Stimulated activated CD4-positive, alpha-beta T cell treated with anti-CD3 and anti-CD28 coated beads, Interleukin-15, amount 100 ng/mL, for 48 hours (primary cell): ENCODE data around the gene PLXNA1.

Experiments
- DNase-seq, 2 donors: peaks; one replicate each; pipeline ENCODE4 v3.0.0-alpha.2; 2020; ENCODE audit warnings: low read depth in 2 of 2

PLXNA1 gene

DNA sequence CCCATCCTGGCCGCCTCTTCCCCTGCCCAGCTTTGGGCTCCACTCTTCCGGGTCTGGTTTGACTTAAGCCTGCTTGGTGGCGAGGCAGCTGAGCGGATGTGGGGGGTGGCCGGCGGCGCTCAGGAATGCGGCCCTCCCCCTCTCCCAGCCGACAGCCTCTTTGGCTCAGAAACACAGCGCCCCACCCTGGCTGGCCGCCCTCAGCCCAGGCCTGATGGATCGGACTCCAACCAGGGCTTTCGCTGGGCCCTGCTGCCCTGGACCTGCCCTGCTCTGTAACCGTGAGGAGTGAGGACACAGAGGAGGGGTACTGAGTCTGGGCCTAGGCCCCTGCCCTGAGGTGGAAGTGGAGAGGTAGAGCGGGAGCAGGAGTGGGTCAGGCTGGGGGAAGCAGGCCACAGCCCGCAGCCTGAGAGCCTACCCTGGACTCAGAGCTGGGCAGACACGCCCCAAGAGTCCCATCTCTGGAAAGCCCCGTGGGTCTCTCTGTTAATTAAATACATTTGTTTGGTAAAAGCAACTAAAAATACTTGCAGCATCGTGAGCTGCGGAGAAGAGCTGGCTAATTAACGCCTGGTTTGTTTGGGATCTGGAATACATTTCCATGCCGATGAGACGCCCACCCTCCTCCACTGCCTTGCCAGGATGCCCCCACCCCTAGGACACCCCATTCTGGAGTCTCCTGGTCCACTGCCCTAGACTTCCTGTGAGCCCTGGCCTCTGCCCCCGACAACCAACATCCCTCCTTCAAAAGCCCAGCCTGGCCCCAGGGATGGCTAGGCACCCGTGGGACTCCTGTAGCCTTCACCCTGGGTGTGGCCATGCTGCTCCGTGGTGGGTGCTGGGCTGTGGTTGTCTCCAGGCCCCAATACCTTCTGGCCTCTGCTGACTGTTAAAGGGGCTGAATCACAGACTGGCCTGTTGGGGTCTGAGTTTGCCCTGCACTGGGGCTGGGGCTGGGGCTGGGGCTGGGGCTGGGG is 19.6 kb downstream of the PLXNA1 start:
- no peak for DNase-seq

- no peak for DNase-seq
Observed at GRCh38 chr3:127003175-127003555, 20.2 kb downstream of the PLXNA1 start.

GRCh38 chr3:127003601-127004280 is 20.8 kb downstream of the PLXNA1 start:
- no peak for DNase-seq

- no peak for DNase-seq
Observed at GRCh38 chr3:127004641-127005397, 21.9 kb downstream of the PLXNA1 start.

DNA sequence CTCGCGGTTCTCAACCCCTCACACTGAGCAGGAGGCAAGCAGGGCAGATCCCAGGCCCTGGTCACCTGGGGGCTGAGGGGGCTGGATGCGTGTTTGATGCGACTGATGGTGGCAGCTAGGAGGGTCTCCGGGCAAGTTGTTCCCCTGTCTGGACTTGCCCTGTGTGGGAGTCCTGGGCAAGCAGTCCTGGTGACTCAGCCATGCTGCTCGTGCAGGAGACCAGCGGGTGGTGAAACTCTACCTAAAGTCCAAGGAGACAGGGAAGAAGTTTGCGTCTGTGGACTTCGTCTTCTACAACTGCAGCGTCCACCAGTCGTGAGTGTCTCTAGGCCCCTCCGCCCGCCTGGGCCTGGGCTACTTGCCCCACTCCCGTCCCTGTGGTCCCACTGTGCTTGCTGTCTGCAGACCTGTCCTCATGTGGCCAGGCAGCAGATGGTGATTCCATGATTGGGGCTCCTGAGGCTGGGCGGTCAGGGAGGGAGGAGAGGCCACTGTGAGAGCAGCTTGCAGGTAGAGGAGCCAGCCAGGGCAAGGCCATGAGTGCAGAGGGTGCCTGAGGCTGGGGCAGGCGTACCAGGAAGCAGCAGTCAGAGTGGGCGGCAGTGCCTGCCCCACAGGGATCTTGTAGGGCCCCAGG is 23.1 kb downstream of the PLXNA1 start:
- DNase-seq, result no peak

DNA sequence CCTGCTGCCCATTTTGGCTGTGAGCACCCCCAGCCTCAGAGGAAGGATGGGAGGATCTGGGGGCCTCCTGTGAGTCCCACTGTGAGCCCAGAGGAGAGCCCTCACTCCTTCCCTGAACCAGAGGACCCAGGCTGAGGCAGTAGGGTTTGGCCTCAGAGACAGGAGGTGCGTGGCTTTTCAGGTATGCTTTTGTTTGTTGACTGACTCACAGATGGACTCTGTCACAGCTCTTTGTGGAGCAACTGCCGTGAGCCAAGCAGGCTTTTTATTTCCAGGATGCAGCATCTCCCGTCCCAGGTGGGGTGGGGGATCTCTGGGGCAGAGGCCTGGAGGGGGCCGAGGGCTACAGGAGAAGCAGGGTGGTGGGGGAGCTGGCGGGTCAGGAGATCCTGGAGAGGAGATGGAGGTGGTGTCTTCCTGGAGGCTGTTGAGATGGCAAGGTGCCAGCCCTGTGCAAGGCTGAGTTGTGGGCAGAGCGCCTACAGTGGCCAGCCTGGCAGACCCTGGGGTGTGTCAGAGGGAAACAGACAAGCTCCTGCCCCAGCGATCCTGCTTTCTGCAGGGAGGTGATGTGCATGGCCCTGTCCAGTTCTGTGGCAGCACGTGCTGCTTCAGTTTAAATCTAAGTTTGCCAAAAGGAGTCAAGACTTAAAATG is 24.0 kb downstream of the PLXNA1 start:
- DNase-seq, result no peak

- DNase-seq, result no peak
Observed at GRCh38 chr3:127008236-127008635, 25.3 kb downstream of the PLXNA1 start.

- DNase-seq, result no peak
Observed at GRCh38 chr3:127009531-127009930, 26.6 kb downstream of the PLXNA1 start.

DNA sequence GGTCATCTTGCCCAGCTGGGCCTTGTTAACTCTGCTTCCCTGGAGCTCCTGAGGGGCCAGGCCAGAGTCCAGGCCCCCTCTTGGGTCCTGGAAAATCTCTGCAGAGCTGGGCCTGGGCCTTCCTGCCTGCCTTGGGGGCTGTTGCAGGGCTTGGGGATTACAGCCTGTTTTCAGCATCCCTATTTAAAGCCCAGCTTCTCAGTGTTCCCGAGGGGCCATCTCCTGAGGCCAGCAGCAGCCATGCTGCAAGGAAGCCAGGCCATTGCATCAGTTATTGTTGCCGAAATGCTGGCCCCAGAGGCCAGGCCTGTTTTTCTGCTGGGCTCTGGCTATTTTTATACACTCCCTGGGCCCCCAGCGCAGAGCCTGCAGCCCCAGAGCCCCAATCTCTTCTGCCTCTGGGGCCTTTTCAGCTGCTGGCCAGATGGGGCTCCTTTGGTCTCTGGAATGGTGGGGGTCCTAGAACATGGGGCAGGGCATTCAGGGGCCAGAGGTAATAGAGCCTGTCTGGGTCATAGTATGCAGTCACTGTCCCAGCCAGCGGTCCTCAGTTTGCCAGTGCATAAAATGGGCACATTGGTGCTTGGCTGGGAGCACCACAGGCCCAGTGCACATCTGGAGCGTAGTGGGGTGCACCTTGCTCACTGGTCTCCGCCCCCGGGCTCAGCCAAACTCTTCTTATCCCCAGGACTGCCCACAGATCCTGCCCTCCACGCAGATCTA is 28.5 kb downstream of the PLXNA1 start:
- DNase-seq, result no peak

- no peak for DNase-seq
Observed at GRCh38 chr3:127012091-127012490, 29.2 kb downstream of the PLXNA1 start.

DNA sequence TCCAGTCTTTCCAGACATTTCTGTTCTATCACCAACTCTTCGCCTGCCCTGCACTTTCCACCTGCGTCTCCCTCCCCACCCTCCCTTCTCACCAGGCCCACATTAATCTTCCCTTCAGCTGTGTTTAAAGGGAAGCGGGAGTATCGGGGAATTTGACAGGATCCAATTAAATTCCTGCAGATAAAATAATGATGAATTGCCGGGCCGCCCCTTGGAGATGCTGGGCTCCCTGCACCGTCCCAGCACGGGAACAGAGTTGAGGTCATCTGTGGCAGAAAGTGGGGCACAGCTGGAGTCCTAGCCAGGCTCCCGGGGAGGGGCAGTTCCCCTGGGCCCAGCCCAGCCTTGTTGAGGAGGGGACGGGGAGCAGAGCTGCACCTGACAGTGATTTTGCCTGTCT is 30.3 kb downstream of the PLXNA1 start:
- DNase-seq, result no peak

DNA sequence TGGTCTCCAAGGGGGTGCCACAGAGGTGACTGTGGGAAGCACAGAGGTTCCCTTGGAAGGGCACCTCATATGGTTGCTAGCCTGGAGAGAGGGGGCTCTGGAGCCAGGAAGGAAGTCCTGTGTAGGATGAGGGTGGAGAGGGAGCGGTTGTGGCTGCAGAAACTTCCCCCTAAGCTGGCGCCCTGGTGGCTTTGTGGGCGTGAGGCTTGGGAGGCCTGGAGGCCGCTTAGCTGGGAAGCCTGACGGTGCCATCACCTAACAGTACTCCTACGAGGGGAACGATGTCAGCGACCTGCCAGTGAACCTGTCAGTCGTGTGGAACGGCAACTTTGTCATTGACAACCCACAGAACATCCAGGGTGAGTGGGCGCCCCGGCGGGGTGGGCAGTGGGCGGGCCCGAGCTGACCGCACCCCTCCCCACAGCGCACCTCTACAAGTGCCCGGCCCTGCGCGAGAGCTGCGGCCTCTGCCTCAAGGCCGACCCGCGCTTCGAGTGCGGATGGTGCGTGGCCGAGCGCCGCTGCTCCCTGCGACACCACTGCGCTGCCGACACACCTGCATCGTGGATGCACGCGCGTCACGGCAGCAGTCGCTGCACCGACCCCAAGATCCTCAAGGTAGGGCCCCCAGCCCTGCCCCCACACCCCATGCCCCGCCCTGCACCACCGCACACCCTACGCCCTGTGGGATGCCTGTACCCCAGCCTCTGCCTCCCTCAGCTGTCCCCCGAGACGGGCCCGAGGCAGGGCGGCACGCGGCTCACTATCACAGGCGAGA is 31.0 kb downstream of the PLXNA1 start:
- DNase-seq, result no peak

GRCh38 chr3:127014536-127015281 is 31.8 kb downstream of the PLXNA1 start:
- no peak for DNase-seq

- no peak for DNase-seq
Observed at GRCh38 chr3:127015282-127016042, 32.5 kb downstream of the PLXNA1 start.

- DNase-seq, result no peak
Observed at GRCh38 chr3:127016043-127016343, 33.1 kb downstream of the PLXNA1 start.

- DNase-seq, result no peak
Observed at GRCh38 chr3:127016461-127016860, 33.5 kb downstream of the PLXNA1 start.

GRCh38 chr3:127017229-127017628 is 34.3 kb downstream of the PLXNA1 start:
- no peak for DNase-seq

DNA sequence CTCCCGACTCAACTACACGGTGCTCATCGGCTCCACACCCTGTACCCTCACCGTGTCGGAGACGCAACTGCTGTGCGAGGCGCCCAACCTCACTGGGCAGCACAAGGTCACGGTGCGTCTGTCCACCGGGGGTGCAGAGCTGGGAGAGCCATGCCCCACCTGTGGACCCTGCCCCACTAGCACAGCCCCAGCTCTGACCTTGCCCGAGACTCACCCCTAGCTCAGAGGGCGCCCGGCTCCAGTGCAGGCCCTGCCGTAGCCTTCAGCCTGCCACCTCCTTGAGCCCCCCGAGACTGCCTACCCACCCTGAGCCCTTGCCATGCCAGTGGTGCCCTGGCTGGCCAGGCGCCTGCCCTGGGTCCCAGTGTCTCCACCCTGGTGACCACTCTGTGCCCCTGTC is 34.9 kb downstream of the PLXNA1 start:
- DNase-seq, result no peak
